Stimulated activated CD4-positive, alpha-beta T cell treated with anti-CD3 and anti-CD28 coated beads, Interleukin-1b, Interleukin-23, amount 100 ng/mL, for 24 hours (primary cell): Measurements from ENCODE around the gene CASR.
"Not testable (repeated sequence)": the region's sequence is repeated elsewhere in the genome, so short reads cannot be mapped to it uniquely, and the experiment has no call there.

Source experiments
- DNase-seq, 4 experiments: peaks; one replicate each; pipeline ENCODE4 v3.0.0-alpha.2; 2020; ENCODE audit warnings: low read depth in 4 of 4, low spot score in 1 of 4

CASR gene, protein sequence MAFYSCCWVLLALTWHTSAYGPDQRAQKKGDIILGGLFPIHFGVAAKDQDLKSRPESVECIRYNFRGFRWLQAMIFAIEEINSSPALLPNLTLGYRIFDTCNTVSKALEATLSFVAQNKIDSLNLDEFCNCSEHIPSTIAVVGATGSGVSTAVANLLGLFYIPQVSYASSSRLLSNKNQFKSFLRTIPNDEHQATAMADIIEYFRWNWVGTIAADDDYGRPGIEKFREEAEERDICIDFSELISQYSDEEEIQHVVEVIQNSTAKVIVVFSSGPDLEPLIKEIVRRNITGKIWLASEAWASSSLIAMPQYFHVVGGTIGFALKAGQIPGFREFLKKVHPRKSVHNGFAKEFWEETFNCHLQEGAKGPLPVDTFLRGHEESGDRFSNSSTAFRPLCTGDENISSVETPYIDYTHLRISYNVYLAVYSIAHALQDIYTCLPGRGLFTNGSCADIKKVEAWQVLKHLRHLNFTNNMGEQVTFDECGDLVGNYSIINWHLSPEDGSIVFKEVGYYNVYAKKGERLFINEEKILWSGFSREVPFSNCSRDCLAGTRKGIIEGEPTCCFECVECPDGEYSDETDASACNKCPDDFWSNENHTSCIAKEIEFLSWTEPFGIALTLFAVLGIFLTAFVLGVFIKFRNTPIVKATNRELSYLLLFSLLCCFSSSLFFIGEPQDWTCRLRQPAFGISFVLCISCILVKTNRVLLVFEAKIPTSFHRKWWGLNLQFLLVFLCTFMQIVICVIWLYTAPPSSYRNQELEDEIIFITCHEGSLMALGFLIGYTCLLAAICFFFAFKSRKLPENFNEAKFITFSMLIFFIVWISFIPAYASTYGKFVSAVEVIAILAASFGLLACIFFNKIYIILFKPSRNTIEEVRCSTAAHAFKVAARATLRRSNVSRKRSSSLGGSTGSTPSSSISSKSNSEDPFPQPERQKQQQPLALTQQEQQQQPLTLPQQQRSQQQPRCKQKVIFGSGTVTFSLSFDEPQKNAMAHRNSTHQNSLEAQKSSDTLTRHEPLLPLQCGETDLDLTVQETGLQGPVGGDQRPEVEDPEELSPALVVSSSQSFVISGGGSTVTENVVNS

DNA sequence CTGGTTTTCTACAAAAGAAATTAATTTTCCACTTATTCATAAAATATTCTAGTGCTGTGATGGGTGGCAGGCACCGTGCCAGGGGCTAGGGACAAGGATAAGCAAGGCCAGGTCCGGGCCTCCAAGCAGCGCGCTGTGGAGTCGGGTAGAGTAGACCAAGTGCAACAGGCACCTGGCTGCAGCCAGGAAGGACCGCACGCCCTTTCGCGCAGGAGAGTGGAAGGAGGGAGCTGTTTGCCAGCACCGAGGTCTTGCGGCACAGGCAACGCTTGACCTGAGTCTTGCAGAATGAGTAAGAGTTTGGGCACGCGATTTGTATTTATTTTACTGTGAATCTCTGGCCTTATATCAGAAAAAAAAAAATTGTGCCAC lies at the start of gene CASR:
Gene CASR, plus strand, starts transcription at position 148 of the 372 bp plus-strand sequence. CDS start 70,522 bp downstream, outside the sequence.
- no peak for DNase-seq

DNA sequence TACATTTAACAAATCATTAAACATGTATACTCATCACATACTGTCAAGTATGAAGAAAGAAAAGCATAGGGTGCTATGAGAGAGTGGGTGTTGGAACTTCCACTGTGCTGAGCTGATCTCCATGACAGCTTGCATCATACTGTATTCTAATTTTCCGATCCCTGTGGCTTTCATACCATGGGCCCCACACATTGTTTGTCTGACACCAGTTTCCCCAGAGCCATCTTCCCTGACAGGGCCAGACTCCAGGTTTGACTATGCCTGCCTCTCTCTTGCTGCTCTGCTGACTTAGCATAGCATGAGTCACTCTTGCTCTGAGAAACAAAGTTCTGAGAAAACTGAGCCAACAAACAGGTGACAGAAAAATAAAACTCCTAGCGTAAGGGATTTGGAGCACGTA lies 37.0 kb upstream of the CASR start:
- DNase-seq, result peak; percentile 28 to 57 (median 28)

DNA sequence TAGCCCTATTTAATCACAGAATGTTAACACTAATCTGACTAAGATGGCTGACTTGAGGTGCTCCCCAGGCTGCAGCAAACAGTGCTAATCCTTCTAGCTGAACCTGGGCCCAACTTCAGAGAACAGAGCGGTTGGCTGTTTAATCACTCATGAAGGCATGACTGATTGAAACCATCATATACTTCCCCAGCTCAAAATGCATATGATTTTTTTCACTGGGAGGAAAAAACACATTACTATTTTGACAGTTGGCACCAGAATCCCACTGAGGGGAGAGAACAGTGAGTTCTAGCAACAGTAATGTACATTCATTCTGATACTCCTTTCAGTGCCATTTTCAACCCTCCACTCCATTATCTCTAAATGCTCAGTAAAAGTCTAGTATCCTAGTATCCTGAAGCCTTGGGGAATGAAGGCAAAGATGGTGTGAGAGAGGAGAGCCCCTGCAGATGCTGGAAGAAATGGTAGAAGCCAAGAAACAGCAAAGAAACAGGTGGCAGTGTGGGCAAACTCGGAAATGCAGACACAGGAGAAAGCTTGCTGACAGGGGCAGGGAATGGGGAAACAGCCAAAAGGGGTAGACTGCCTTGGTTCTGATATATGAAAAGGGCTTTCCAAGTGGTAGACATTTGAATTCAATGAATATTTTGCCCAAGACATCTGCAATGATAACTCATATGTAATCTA lies 34.4 kb upstream of the CASR start:
- DNase-seq, result no peak

DNA sequence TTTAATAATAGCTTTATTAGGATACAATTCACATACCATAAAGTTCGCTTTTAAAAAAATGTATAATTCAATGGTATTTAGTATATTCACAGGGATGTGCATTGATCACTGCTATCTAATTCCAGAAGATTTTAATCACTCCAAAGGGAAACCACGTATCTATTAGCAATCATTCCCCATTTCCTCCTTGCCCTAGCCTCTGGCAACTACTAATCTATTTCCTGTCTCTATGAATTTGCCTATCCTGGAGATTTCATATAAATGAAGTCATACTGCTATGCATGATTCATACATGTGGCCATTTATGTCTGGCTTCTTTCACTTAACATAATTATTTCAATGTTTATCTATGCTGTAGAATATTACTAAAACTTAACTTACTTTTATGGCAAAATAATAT lies 32.0 kb upstream of the CASR start:
- no peak for DNase-seq

DNA sequence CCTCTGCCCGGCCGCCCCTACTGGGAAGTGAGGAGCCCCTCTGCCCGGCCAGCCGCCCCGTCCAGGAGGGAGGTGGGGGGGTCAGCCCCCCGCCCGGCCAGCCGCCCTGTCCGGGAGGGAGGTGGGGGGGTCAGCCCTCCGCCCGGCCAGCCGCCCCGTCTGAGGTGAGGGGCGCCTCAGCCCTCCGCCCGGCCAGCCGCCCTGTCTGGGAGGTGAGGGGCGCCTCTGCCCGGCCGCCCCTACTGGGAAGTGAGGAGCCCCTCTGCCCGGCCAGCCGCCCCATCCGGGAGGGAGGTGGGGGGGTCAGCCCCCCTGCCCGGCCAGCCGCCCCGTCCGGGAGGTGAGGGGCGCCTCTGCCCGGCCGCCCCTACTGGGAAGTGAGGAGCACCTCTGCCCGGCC lies 18.5 kb upstream of the CASR start:
- not testable (repeated sequence) for DNase-seq

DNA sequence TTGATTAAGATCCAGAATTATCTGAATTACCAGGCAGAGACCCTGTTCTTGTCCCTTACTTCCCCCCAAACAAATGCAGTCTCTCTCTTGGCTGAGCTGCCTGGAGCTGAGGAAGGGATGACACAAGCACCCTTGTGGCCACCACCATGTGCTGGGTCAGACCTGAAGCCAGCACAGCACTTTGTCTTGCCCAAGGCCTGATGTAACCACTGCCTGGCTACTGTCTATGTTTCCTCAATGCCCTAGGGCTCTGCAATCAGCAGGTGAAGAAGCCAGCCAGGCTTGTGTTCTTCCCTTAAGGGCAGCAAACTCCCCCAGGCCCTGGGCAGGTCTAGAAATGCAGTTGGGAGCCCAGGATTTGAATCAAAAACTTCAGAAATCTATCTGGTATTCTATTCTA lies 15.8 kb upstream of the CASR start:
- no peak for DNase-seq

DNA sequence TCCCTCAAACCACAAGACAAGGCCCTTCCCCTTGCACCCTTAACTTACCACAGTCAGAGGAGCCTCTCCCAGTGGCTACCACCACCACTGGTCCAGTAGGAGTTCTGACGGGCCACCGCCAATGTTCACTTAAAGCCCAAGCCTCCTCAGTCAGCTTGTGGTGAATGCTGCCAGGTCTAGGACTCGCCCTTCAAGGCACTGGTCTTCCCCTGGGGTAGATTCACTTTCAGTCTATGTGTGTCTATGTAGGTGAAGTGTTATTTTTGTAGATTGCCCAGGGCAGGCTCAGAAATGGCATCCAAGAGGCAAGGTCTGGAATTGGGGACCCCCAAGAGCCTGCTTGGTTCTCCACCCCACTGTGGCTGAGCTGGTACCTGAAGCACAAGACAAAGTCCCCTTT lies 15.4 kb upstream of the CASR start:
- no peak for DNase-seq

DNA sequence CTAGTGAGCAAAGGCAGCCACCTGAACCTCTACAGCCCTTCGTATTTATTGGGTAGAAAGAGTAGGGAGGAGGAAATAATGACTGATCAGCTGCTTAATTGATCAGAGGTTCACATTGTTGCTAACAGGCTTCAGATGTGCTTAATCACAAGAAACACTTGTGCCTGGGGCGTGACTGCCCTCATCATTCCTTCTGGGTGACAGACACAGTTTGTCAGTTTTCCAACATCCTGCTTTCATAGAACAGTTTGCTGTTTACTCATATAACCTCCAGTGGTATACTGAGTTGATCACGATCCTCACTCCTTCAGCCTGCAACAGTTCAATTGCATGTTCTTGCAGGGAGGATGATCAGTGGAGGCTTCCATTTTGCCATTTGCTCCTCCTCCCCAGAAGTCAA lies 13.6 kb upstream of the CASR start:
- no peak for DNase-seq

DNA sequence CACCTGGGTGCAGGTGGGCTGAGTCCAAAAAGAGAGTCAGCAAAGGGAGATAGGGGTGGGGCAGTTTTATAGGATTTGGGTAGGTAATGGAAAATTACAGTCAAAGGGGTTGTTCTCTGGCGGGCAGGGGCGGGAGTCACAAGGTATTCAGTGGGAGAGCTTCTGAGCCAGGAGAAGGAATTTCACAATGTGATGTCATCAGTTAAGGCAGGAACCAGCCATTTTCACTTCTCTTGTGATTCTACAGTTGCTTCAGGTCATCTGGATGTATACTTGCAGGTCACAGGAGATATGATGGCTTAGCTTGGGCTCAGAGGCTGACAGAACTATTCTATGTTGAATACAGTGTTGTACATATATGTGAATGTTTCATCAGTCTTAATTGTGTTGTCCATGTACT lies 12.1 kb upstream of the CASR start:
- not testable (repeated sequence) for DNase-seq

DNA sequence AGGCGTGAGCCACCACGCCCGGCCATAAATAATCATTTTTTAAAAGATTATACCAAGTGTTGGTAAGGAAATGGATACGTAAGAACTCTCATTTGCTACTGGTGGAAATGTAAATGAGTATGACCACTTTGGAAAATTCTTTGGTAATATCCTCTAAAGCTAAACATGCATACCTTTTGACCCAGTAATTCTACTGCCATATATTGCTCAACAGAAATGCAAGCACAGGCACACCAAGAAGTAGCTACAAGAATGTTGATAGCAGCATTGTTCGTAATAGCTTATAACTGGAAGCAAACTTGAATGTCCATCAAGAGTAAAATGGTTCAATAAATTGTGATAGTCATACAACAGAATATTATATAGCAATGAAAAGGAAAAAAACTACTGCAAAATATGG lies 4.8 kb upstream of the CASR start:
- no peak for DNase-seq

DNA sequence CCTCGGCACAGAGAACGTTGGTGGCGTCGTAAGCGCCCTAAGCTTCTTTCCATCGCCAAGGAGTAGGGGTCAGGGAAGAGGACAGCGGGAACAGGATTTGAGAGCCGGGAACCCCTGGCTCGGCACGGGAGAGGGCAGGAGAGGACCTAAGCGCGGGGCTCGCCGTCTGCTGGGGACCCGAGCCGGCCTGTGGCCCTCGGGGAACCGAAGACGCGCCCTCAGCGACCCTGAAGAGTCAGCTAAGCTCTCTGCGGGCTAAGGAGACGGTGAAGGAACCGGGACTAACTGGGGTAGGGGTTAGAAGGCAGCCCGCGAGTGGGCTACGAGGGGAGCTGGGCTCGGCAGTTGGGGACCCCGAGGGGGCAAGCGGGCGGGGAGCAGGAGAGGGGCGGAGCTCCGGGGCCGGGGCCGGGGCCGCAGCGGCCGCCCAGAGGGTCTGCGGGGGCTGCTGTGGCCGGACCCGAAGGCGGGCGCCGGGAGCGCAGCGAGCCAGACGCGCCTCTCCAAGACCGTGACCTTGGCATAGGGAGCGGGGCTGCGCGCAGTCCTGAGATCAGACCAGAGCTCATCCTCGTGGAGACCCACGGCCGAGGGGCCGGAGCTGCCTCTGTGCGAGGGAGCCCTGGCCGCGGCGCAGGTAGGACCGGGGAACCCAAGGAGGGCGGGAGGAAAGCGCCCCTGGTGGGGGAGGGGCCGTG lies 574 bp downstream of the CASR start:
- DNase-seq, result no peak

DNA sequence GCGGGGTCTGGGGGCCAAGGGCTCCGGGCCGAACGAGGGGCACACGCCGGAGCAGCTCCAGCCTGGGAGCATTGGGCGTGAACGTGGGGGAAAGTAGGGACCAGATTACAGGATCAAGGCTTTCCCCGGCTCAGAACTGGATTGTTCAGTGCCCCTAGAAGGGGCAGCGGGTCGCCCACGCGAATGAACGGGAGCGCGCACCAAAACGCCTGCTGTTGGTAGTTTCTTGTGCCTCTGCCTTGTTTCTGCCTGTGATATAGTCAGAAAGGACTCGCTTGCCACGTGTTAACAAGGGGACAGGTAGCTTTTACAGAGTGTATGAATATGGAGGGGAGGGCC lies 1.1 kb downstream of the CASR start:
- DNase-seq, result no peak

DNA sequence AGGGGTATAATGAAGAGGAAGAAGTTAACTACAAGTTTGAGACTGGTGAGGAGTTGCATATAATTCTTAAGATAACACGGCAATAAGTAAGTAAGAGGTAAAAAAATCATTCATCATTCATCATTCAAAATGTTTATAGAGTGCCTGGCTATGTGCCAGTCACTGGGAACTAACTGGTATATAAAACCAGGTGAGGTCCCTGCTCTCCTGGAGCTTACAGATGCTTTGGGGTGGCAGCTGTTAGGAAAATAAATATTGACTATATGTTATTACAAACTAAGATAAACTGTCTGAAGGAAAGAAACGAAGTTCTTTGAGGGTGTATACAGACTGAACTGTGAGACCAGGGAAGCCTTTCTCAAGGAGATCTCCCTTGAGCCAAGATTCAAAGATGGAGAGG lies 2.9 kb downstream of the CASR start:
- no peak for DNase-seq

DNA sequence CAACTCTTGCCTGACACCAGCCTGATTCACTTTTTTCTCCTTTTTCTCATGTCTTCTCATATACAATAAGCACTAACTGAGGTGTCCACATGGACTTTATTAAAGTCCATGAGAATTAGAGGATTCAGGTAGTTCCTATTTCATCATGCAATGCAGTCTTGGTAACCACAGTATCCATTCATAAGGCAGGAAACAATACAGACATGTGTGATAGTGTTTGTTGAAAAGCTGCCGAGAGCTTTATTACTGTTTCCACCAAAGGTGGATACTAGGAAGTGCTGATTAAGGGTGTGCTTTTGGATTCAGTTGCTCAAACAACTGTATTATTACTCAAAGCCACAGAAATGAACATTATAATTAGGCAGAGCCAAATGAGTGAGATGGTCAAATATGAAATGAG lies 5.3 kb downstream of the CASR start:
- no peak for DNase-seq

DNA sequence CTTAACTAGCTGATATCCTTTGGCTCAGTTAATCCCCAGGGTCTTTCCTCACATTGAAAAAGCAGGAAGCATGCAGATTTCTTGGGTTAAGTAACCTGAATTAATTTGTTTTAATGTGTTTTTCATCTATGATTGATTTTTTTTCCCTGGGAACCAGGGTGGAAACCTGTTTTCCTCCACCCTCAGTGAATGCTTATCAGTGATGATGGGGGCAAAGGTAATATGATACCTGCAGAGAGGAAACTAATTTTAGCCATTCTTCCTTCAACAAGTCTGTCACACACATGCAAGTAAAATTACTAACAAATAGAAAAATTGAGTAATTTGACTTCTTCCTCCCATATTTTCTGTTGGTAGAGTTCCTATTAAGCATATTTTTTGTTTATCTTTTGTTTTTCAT lies 5.9 kb downstream of the CASR start:
- DNase-seq, result no peak

DNA sequence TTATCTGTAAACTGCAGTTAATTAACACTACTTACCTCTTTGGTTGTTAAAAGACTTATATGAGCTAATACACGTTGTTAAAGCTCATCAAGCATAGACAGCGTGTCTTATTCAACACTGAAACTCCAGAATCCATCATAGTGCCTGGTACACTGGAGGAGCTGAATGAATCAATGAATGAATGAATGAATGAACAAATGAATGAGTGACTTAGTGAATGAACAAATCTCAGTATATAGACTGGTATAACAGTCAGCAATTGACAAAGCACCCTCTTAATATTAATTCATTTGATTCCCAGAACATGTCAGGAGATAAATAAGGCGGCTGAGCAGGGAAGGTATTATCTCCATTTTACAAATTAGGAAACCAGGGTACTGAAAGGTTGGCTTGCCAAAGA lies 7.1 kb downstream of the CASR start:
- DNase-seq, result no peak

DNA sequence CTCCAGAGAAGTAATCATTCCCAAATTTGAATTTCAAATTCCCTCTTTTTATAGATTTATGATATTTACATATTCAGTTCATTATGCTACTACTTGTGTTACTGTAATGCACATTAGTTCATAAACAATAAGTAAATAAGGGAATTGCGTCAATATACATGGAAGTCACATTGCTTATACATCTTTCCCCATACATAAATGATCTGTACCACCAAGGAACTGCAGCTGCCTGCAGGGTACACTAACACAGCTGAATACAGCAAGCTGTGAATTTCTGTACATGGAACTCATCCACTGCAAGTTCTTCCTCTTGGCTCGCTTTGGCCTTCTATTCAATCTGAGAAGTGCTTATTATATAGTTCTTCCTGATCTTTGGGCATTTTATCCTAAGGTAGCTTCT lies 15.5 kb downstream of the CASR start:
- DNase-seq, result no peak

DNA sequence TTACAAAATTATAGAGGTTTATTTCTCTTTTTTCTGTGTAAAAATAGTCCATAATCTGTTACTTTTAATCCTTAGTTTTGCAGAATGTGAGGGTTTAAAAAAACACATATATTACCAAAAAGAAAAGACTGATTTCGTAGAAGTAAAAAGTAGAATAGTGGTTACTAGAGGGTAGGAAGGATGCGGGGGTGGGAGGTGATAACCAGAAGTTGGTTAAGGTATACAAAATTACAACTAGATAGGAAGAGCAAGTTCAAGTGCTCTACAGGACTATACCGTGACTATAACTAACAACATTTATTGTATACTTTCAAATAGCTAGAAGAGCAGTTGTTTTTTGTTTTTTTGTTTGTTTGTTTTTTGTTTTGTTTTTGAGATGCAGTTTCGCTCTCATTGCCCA lies 16.1 kb downstream of the CASR start:
- DNase-seq, result no peak

DNA sequence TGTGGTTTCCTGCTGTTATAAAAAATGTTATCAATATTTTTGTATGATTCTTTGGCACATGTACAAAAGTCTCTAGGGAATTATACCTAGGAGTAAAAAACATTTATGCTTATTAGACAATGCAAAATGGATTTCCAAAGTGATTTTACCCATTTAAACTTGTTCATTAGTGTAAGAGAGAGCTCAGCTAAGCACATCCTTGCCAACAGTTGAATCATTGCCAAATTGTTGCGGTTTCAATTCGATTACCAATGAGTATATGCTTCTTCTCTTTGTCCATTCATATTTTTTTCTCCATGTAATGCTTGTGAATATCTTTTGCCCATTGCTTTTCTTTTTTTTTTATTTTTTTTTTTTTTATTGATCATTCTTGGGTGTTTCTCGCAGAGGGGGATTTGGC lies 17.2 kb downstream of the CASR start:
- no peak for DNase-seq

DNA sequence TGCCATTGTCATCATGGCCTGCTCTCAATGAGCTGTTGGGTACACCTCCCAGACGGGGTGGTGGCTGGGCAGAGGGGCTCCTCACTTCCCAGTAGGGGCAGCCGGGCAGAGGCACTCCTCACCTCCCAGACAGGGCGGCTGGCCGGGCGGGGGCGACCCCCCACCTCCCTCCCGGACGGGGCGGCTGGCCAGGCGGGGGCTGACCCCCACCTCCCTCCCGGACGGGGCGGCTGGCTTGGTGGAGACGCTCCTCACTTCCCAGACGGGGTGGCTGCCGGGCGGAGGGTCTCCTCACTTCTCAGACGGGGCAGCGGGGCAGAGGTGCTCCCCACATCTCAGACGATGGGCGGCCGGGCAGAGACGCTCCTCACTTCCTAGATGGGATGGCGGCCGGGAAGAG lies 18.0 kb downstream of the CASR start:
- DNase-seq, result not testable (repeated sequence)

DNA sequence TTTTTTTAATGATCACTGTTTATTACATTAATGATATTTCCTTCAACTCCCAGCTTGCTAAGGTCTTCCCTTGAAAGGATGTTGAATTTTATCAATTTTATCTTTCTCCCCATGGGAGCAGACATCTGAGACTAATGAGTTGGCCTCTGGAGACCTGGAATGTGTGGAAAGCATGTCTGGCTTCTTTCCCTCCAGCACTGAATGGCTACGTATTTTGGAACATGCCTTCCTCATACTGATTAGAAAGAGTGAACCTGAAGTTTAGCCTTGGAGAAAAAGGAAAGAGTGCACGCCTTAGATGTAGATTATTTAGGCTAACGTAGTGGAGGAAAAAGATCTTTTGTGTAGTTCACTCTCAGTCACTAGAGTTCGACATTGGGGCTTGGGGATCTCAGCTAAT lies 25.1 kb downstream of the CASR start:
- no peak for DNase-seq
